GM12873 (cell line): ENCODE measurements around the gene GXYLT1.

Experiments used
- CTCF ChIP-seq: IDR thresholded peaks from 2 replicates; pipeline ENCODE4 v1.5.1; 2012; ENCODE audit warnings: low read depth, mild to moderate bottlenecking, moderate library complexity, low read length, control low read depth; ENCODE audit not compliant: insufficient read depth; ENCODE audit errors: missing control alignments

GXYLT1 gene

GRCh38 chr12:42143452-42144157 lies 1.1 kb downstream of the GXYLT1 start:
- no peak for TF ChIP-seq CTCF

- TF ChIP-seq CTCF, result no peak
Measured at GRCh38 chr12:42141981-42142606, 2.6 kb downstream of the GXYLT1 start.

- no peak for TF ChIP-seq CTCF
Measured at GRCh38 chr12:42140901-42141300, 3.8 kb downstream of the GXYLT1 start.

- no peak for TF ChIP-seq CTCF
Measured at GRCh38 chr12:42135259-42135814, 9.3 kb downstream of the GXYLT1 start.

- TF ChIP-seq CTCF, result no peak
Measured at GRCh38 chr12:42130672-42131402, 13.8 kb downstream of the GXYLT1 start.

- TF ChIP-seq CTCF, result peak; percentile 43
Measured at GRCh38 chr12:42129595-42130204, 15.0 kb downstream of the GXYLT1 start.
